Bronchial epithelial cell (primary cell): ENCODE data around the gene KRTAP10-5. TPM values are rescaled to one million over a fixed set of nuclear protein-coding genes. Genes with fewer than 3 reads are reported as not detected.

Experiments
- DNase-seq: peaks from one replicate; pipeline ENCODE4 v3.0.0-alpha.2; 2010; ENCODE audit warnings: low read depth
- FAIRE-seq: peaks from 2 replicates; lab custom pipeline; 2011; peaks lifted over from hg19 to GRCh38; lab: Jason Lieb, UNC
- H3K27me3 ChIP-seq: 2 replicates; pipeline ENCODE4 v1.5.1; 2011; ENCODE audit warnings: low read length; ENCODE audit not compliant: control insufficient read depth, insufficient read depth
- H3K36me3 ChIP-seq: 2 replicates; pipeline ENCODE4 v1.5.1; 2011; ENCODE audit warnings: low read length; ENCODE audit not compliant: control insufficient read depth, insufficient read depth
- H3K4me3 ChIP-seq: 2 replicates; pipeline ENCODE4 v1.5.1; 2011; ENCODE audit warnings: mild to moderate bottlenecking, low read depth, low read length, control low read depth
- total RNA-seq: library from RNA; depleted of rRNA; stranded (reverse); fragments of >200 nt; gene quantifications from 2 replicates; pipeline ENCODE4 v1.2.1, GENCODE V29; 2014
- TF ChIP-seq, protein P1 (sequence below): IDR thresholded peaks from 2 replicates; pipeline ENCODE4 v1.5.1; 2011; ENCODE audit warnings: mild to moderate bottlenecking, moderate library complexity, low read length, control low read depth, inconsistent platforms; ENCODE audit not compliant: insufficient read depth, severe bottlenecking

KRTAP10-5 gene
- total RNA-seq, 1 donor from 2014 or later: not detected

- TF ChIP-seq, protein P1, sequence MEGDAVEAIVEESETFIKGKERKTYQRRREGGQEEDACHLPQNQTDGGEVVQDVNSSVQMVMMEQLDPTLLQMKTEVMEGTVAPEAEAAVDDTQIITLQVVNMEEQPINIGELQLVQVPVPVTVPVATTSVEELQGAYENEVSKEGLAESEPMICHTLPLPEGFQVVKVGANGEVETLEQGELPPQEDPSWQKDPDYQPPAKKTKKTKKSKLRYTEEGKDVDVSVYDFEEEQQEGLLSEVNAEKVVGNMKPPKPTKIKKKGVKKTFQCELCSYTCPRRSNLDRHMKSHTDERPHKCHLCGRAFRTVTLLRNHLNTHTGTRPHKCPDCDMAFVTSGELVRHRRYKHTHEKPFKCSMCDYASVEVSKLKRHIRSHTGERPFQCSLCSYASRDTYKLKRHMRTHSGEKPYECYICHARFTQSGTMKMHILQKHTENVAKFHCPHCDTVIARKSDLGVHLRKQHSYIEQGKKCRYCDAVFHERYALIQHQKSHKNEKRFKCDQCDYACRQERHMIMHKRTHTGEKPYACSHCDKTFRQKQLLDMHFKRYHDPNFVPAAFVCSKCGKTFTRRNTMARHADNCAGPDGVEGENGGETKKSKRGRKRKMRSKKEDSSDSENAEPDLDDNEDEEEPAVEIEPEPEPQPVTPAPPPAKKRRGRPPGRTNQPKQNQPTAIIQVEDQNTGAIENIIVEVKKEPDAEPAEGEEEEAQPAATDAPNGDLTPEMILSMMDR: no peak
- FAIRE-seq (no peak), DNase-seq (no peak)
Measured at GRCh38 chr21:44549525-44550211, 30.7 kb downstream of the KRTAP10-5 start.

GRCh38 chr21:44548922-44549321 lies 31.5 kb downstream of the KRTAP10-5 start:
- FAIRE-seq (no peak), DNase-seq (peak; percentile 7)
- peak overlapping the region; percentile 8 for H3K4me3 ChIP-seq
- H3K36me3 ChIP-seq: no peaks in the 10 kb centered on the region
- TF ChIP-seq, protein P1: no peak
- no peaks in the 10 kb centered on the region for H3K27me3 ChIP-seq

More at GRCh38 chr21:44549525-44550211, 30.7 kb downstream of the KRTAP10-5 start:
- Histone ChIP-seq H3K36me3 (no peaks in the 10 kb centered on the region), H3K27me3 (no peaks in the 10 kb centered on the region), H3K4me3 (no peak overlapping the region)

DNA sequence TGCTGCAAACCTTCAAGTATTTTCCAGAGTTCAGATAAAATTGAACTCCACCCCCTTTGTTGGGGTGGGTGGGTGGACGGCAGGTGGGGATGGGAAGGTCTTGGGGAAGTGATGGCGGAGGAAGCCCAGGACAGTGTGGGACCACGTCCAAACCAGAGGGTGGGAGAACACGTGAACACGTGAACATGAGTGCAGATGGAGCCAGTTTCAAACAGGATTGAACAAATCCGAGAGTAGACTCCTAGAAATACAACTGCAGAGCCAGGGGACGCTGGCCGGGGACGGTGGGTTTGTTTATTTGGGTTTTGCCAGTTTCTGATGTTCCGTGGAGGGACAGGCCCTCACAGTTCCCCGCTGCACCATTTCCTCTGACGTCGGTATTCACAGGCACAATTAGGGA lies 32.0 kb downstream of the KRTAP10-5 start:
- H3K27me3 ChIP-seq: no peaks in the 10 kb centered on the region

GRCh38 chr21:44547656-44548331 lies 32.6 kb downstream of the KRTAP10-5 start:
- TF ChIP-seq, protein P1: no peak
- FAIRE-seq: no peak
- Histone ChIP-seq H3K27me3 (no peaks in the 10 kb centered on the region), H3K4me3 (no peak overlapping the region), H3K36me3 (no peaks in the 10 kb centered on the region)
- no peak for DNase-seq

More for the DNA sequence above, 32.0 kb downstream of the KRTAP10-5 start:
- DNase-seq: no peak
- TF ChIP-seq, protein P1: no peak
- no peaks in the 10 kb centered on the region for H3K36me3 ChIP-seq
- no peak for FAIRE-seq
- no peak overlapping the region for H3K4me3 ChIP-seq

DNA sequence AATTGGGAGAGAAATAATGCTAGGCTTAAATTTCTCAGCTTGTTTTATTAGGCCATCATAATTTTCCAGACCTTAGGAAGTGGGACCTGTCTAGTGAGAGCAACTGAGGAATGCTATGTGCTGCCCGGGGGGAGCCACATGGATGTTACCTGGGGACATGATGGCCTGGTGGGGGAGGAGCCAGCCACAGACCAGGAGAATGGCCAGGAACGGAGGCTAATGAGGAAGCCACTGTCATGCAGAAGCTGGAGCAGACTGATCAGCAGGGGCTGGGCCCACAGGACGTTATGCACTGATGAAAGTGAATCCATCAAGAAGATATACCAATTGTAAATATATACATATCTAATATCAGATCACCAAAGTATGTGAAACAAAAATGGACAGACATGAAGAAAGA lies 35.8 kb downstream of the KRTAP10-5 start:
- no peaks in the 10 kb centered on the region for H3K27me3 ChIP-seq
- FAIRE-seq: no peak

More for the DNA sequence above, 35.8 kb downstream of the KRTAP10-5 start:
- Histone ChIP-seq H3K36me3 (no peaks in the 10 kb centered on the region), H3K4me3 (no peak overlapping the region)
- TF ChIP-seq, protein P1: no peak
- DNase-seq: no peak
